Fibroblast of skin of back (primary cell): ENCODE results near the gene CCDC69.
A peak's percentile ranks its signal among the peaks of the same experiment; 100 is the strongest.
"Not testable (repeated sequence)": the region's sequence is repeated elsewhere in the genome, so short reads cannot be mapped to it uniquely, and the experiment has no call there.

Source experiments
- DNase-seq: peaks from one replicate; pipeline ENCODE4 v3.0.0-alpha.2; 2013

The CCDC69 gene

GRCh38 chr5:151186538-151186937 lies 37.4 kb downstream of the CCDC69 start:
- no peak for DNase-seq

GRCh38 chr5:151186052-151186451 lies 37.8 kb downstream of the CCDC69 start:
- DNase-seq: no peak

DNA sequence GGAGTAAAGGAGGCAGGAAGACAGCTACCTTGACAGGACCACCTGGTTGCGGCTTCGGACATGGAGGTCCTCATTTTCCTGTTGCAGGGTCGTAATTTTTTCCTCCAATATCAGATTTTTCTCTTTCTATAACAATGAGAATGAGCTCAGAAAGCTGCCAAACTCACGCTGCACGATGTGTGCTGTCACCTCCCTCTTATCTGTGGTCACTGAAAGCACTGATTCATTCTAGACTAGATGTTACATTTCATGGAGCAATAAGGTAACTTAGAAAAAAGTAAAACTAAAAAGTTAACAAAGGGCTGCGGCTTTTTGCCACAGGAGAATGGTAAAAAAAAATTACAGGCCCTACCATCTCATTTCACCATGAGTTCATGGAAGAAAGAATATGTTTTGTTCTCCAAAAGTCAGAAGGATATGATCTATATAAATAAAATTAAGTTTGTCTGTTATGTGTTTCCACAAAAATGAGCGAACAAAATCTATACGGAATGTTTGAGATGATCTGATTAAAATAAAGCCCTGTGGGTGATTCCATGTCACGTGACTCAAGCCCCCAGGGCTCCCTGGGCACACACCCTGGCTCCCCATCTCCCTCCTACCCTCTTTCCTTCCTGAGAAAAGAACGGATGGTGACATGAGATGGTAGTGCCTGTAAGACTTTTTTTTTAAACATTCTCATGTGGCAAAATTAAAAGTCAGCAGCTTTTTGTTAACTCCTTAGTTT lies 39.4 kb downstream of the CCDC69 start:
- DNase-seq: no peak

GRCh38 chr5:151183456-151184245 lies 40.2 kb downstream of the CCDC69 start:
- peak; percentile 5 for DNase-seq

GRCh38 chr5:151182976-151183375 lies 40.9 kb downstream of the CCDC69 start:
- no peak for DNase-seq

DNA sequence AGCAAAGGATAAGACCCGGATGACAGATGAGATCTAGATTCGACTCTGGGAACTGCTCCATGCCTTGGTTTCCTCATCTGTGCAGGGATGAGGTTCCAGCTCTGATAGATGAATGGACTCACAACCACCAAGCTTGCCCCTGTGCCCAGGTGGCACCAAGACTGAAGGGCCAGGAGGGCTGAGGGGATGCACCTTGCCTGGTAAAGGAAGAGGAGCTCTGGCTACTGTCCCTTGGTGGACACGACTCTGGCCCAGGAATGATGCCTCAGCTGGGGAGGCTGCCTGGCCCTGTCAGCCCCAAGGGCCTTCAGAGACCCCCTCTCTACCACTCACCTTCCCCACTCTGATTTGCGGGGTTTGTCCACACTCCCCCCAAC lies 41.4 kb downstream of the CCDC69 start:
- no peak for DNase-seq

GRCh38 chr5:151181818-151182523 lies 41.9 kb downstream of the CCDC69 start:
- DNase-seq: no peak

- DNase-seq: no peak
Observed at GRCh38 chr5:151180291-151180690, 43.6 kb downstream of the CCDC69 start.

- no peak for DNase-seq
Observed at GRCh38 chr5:151179489-151179840, 44.4 kb downstream of the CCDC69 start.

GRCh38 chr5:151178777-151179488 lies 45.0 kb downstream of the CCDC69 start:
- DNase-seq: no peak

DNA sequence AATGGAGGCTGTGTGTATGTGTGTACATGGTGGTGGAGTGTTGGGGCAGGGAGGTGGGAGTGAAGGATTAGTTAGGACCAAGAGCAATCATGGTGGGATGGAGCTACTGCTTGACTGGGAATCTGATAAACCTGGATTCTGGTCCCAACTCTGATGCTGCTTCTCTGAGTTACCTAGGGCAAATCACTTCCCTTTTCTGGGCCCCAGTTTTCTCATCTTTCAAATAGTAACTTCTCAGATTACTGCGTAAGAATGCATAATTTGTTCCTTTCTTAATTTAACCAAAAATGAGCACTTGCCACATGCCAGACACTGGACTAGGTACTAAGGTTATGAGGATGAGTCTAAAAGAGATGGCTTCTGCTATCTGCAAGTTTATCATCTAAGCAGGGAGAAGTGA lies 45.5 kb downstream of the CCDC69 start:
- DNase-seq: no peak

DNA sequence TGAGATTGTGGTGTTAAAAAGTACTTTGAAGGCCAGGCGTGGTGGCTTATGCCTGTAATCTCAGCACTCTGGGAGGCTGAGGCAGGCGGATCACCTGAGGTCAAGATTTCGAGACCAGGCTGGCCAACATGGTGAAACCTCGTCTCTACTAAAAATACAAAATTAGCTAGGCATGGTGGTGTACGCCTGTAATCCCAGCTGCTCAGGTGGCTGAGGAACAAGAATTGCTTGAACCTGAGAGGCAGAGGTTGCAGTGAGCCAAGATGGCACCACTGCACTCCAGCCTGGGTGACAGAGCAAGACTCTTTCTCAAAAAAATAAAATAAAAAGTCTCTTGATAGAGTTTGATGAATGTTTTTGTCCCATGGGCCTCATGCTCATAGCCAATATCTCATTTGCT lies 47.6 kb downstream of the CCDC69 start:
- DNase-seq: not testable (repeated sequence)

DNA sequence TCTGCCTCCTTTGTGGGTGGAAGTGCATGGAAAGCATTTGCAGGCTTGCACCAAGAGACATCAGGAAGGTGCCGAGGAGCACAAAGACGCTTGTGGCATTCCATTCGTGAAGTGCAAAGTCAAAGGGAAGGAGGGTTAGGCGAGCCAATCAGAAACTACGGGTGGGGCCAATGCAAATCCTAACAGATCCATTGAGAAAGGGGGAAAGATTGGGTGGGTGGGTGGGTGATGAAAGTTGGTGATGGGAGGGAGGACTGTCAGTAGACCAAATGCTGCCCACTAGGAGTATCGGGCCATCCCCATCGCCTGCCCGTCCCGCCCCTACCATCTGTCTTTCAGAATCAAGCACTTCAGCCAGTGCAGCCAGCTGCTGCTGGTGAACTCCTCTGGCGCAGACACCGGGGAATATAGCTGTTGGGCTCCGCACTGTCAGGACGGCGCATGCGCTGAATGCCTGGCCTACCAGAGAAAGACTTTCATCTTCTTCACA lies 49.2 kb downstream of the CCDC69 start:
- no peak for DNase-seq

DNA sequence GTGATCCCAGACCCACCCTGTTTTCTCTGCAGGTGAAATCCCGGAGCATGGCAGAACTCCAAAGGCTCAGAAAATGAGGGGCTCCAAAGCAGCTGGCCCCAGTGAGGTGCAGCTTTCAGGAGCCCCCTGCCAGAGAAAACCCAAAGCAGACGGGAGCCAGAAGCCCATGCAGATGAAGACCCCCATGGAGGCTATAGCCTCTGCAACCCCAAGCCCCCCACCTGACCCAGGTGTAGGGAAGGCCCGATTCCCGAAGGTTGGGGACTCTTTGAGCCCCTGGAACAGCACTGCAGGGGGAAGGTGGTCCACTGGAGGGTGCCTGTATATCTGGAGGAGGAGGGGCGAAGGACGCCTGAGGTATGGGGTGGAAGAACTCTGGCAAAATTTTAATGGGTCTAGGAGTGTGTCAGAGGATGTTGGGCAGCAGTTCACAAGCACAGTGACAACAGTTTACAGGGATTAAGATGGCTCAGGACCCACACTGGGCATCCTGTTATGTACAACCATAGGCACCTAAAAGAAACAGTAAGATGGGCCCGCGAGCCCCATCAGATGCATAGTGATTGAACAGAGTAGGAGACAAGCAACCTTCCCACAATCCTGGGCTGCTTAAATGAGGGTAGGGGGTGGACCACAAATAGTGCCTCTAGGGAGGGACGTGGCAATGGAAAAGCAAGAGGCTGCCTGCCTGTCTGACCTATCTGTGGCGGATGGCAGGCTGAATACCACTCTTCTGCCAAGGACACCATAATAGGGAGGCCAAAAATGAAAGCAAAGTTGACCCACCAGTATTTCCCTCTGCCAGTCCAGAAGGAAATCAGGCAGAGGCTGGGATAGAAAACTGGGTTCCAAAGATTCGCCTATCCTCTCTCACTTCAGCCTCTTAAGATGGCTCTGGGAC lies 49.9 kb downstream of the CCDC69 start:
- DNase-seq: no peak

- no peak for DNase-seq
Observed at GRCh38 chr5:151171529-151171928, 52.4 kb downstream of the CCDC69 start.

- DNase-seq: no peak
Observed at GRCh38 chr5:151168602-151169344, 55.1 kb downstream of the CCDC69 start.

GRCh38 chr5:151167022-151167421 lies 56.9 kb downstream of the CCDC69 start:
- no peak for DNase-seq

- DNase-seq: peak; percentile 72
Observed at GRCh38 chr5:151164687-151165392, 59.1 kb downstream of the CCDC69 start.

DNA sequence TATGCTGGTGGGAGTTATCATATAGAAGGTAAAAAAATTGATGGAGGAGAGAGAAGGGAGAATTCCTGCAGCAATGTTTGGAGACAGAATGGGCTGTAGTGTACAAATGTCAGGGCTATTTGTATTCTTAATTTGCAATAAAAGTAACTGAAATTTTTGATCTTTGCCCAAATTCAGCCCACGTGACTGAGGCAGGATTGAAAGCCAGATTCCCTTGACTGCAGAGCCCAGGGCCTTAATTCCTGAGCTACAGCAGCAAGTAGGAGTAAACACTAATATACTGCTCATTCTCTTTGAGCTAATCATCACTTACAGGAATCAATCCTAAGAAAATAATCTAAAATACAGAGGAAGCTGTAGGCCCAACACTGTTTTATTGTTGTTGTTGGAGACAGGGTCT lies 61.1 kb downstream of the CCDC69 start:
- DNase-seq: no peak

DNA sequence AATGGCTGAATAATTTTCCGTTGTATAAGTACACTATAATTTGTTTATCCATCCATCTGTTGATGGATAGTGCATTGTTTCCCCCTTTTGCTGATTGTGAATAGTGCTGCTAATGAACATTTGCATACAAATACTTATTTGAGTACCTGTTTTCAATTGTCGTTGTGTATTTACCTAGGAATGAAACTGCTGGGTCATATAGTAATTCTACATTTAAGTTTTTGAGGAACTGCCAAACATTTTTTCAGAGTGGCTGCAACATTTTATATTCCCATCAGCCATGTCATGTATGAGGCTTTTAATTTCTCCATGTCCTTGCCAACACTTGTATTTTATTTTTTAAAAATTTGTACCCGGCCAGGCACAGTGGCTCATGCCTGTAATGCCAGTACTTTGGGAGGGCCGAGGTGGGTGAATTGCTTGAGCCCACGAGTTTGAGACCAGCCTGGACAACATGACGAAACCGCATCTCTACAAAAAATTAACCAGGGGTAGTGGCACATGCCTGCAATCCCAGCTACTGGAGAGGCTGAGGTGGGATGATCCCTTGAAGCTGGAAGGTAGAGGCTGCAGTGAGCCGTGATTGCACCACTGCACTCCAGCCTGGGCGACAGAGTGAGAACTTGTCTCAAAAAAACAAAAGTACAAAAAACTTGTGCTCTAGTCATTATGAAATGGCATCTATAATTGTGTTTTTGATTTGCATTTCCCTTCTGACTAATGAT lies 64.1 kb downstream of the CCDC69 start:
- DNase-seq: no peak
